ENCODE results near the gene AADACL2. TPM values are rescaled to one million over a fixed set of nuclear protein-coding genes. Genes with fewer than 3 reads are reported as not detected.

The AADACL2 gene
- total and polyA plus RNA-seq, 2 of the 4 experiments (the other 2 are of a cell fraction) = not detected

- Histone ChIP-seq H3K9me1 (ENCODE audit: insufficient read depth, low read length) (no peaks in the 10 kb centered on the region), H3K4me2 (ENCODE audit: low read depth, low read length) (no peak overlapping the region), H2AK5ac (ENCODE audit: low read depth, low read length) (no peak overlapping the region), H3K4me3 (ENCODE audit: insufficient read depth, low read depth, low read length) (no peak overlapping the region), H3K27me3 (ENCODE audit: control insufficient read depth, insufficient read depth, low read length) (no peaks in the 10 kb centered on the region), H2BK120ac (ENCODE audit: low read depth, low read length) (no peak overlapping the region), H4K20me1 (ENCODE audit: insufficient read depth, low read length) (no peaks in the 10 kb centered on the region), H3K36me3 (ENCODE audit: control insufficient read depth, insufficient read depth, low read length) (no peaks in the 10 kb centered on the region), H2BK20ac (ENCODE audit: low read depth, low read length) (no peak overlapping the region), H4K5ac (ENCODE audit: low read depth, low read length) (no peak overlapping the region), H4K91ac (ENCODE audit: insufficient read depth, low read depth, low read length) (no peak overlapping the region), H2BK5ac (ENCODE audit: low read depth, low read length, poor library complexity, severe bottlenecking) (no peak overlapping the region), H3K9ac (ENCODE audit: low read depth, low read length) (no peak overlapping the region), H3K4ac (ENCODE audit: low read depth, low read length) (no peak overlapping the region), H3K14ac (replicated peaks; ENCODE audit: low read depth, low read length) (no peak overlapping the region), H3K9me3 (ENCODE audit: control insufficient read depth, insufficient read depth, low read length) (no peaks in the 10 kb centered on the region), H2AFZ (replicated peaks; ENCODE audit: low read length, poor library complexity) (no peak overlapping the region), H2AK9ac (replicated peaks; ENCODE audit: low read depth, low read length, poor library complexity) (no peak overlapping the region), H3K79me1 (ENCODE audit: low read depth in 1 of 2, low read length in 2 of 2) (no peaks in the 10 kb centered on the region), H3K4me1 (ENCODE audit: control insufficient read depth, insufficient read depth, low read length) (no peaks in the 10 kb centered on the region), H3K18ac (ENCODE audit: low read depth, low read length) (no peak overlapping the region), H2BK15ac (ENCODE audit: low read depth, low read length) (no peak overlapping the region), H3K56ac (ENCODE audit: extremely low read depth, insufficient read depth, low read length) (no peak overlapping the region), H4K8ac (ENCODE audit: low read depth in 2 of 2, low read length in 2 of 2) (no peak overlapping the region), H3K23ac (ENCODE audit: low read depth, low read length) (no peak overlapping the region), H3K27ac (ENCODE audit: insufficient read depth, low read length) (no peak overlapping the region)
- in situ Hi-C loops (cut with MboI; ENCODE audit: low sequenced_read_pairs) (no loop called here), intact Hi-C loops (cut with micrococcal nuclease) (no loop called here), dilution Hi-C loops (cut with HindIII; ENCODE audit: low sequenced_read_pairs, unreplicated experiment) (no loop called here)
- WGBS, 2 experiments (ENCODE audit: extremely low coverage in 2 of 2, insufficient read length in 1 of 2) = no CpG with 5 or more reads among the region's 1 CpG
- DNase-seq = peak; percentile 39
- ChIA-PET POLR2A (ENCODE audit: unreplicated experiment) (no interaction called here), CTCF (no interaction called here)
- BruUV-seq (replicated peaks) = no TSS peak
- TF ChIP-seq MAZ (IDR thresholded peaks at IDR 0.05; ENCODE audit: borderline replicate concordance, low read depth, low read length) = no peak
- TF ChIP-seq CTCF (conservative IDR thresholded peaks at IDR 0.05; ENCODE audit: low read depth, low read length) = no peak
- no peak for TF ChIP-seq SMC3 (IDR thresholded peaks at IDR 0.05; ENCODE audit: low read depth, low read length)
- TF ChIP-seq USF2 (IDR thresholded peaks at IDR 0.05; ENCODE audit: low read depth, low read length) = no peak
- no peak for TF ChIP-seq RAD21 (IDR thresholded peaks at IDR 0.05; ENCODE audit: low read length)
- ATAC-seq (ENCODE audit: low read depth) = no peak
Observed at GRCh38 chr3:151796105-151796680, 62.5 kb downstream of the AADACL2 start.
